Stimulated activated naive B cell treated with anti-CD40 and anti-IgM and Interleukin-4, amounts not matched to agents 10 μg/mL and 1 μg/mL and 100 μg/mL, for 72 hours (primary cell): ENCODE data around the gene ZNF296.

ENCODE experiments used
- ATAC-seq, 2 donors: fragments of 150-1000 bp; cut with Tn5 transposase; replicated peaks; 2 replicates each; pipeline ENCODE4 v1.10.0; 2021; ENCODE audit warnings: moderate library complexity in 1 of 2
- DNase-seq: peaks from one replicate; pipeline ENCODE4 v3.0.0; 2021
- H3K27ac Mint-ChIP-seq: one replicate; pipeline ENCODE4 v1.8.0; 2022; ENCODE audit warnings: mild to moderate bottlenecking, mixed read lengths
- H3K27me3 Mint-ChIP-seq, 2 donors: one replicate each; pipeline ENCODE4 v1.8.0; 2022; ENCODE audit warnings: mixed read lengths in 2 of 2
- H3K36me3 Mint-ChIP-seq, 2 donors: one replicate each; pipeline ENCODE4 v1.8.0; 2022; ENCODE audit warnings: mixed read lengths in 2 of 2, mild to moderate bottlenecking in 1 of 2
- H3K4me1 Mint-ChIP-seq, 2 donors: one replicate each; pipeline ENCODE4 v1.8.0; 2022; ENCODE audit warnings: mixed read lengths in 2 of 2, mild to moderate bottlenecking in 1 of 2
- H3K4me3 Mint-ChIP-seq, 2 donors: one replicate each; pipeline ENCODE4 v1.8.0; 2022; ENCODE audit warnings: mild to moderate bottlenecking in 2 of 2, mixed read lengths in 2 of 2, moderate library complexity in 1 of 2
- H3K9me3 Mint-ChIP-seq, 2 donors: one replicate each; pipeline ENCODE4 v1.8.0; 2022; ENCODE audit warnings: mixed read lengths in 2 of 2, mild to moderate bottlenecking in 1 of 2

The ZNF296 gene

DNA sequence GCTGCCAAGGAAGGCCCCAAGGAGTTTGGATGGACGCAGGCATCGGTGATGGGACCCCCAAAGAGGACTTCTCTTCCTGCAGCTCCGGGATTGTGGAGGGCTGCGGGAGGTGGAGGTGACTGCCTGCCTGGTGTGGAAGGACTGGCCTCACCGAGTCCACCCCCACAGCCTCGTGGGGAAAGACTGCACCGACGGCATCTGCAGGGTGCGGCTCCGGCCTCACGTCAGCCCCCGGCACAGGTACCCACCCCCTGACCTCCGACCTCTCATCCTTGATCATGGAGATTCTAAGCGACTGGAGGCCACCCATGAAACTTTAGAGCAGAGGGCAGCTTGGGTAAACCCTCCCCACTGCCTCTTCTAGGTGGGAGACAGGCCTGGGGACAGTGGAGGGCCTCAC lies 54.3 kb downstream of the ZNF296 start:
- no peak overlapping the region for H3K27ac Mint-ChIP-seq
- peaks cover 6 to 8% of the 10 kb centered on the region in 2 donors for H3K4me1 Mint-ChIP-seq
- no peaks in the 10 kb centered on the region for H3K27me3 Mint-ChIP-seq
- no peaks in the 10 kb centered on the region for H3K9me3 Mint-ChIP-seq
- no peak for DNase-seq
- peaks cover 41 to 43% of the 10 kb centered on the region in 2 donors for H3K36me3 Mint-ChIP-seq
- no peak for ATAC-seq
- H3K4me3 Mint-ChIP-seq: no peak overlapping the region
